Spleen (tissue), 7 donors: Measurements from ENCODE around the gene ZNF106.

Experiments
- POLR2A ChIP-seq, 3 donors: fragments of 450-650 bp; IDR thresholded peaks; one replicate each; pipeline ENCODE4 v1.5.1; 2017; ENCODE audit warnings: antibody characterized with exemption in 3 of 3, mild to moderate bottlenecking in 1 of 3
- POLR2AphosphoS5 ChIP-seq, 3 donors: sonication (generic); formaldehyde crosslinking; IDR thresholded peaks; one replicate each; pipeline ENCODE4 v1.5.1; 2017; ENCODE audit warnings: antibody characterized with exemption in 3 of 3
- TF ChIP-seq, protein P1 (sequence below), 11 experiments: fragments of 200-600 bp in 7 of 11; fragments of 450-650 bp in 4 of 11; sonication (generic) in 4 of 11; IDR thresholded peaks in 8 of 11; conservative IDR thresholded peaks in 3 of 11; 1 replicate in 7 of 11; 2 replicates in 4 of 11; pipeline versions ENCODE4 v1.4.0 to v1.8.0; 2016 to 2021; ENCODE audit warnings: antibody characterized with exemption in 11 of 11, inconsistent platforms in 4 of 11, mild to moderate bottlenecking in 1 of 11
- donor health status: DM: no; HTN: no; CAD: no; lungs with moderate emphysema.
- donor health status: DM: no; HTN: no; CAD: no.
- donor health status: DM: no; HTN: no; CAD: no.

DNA sequence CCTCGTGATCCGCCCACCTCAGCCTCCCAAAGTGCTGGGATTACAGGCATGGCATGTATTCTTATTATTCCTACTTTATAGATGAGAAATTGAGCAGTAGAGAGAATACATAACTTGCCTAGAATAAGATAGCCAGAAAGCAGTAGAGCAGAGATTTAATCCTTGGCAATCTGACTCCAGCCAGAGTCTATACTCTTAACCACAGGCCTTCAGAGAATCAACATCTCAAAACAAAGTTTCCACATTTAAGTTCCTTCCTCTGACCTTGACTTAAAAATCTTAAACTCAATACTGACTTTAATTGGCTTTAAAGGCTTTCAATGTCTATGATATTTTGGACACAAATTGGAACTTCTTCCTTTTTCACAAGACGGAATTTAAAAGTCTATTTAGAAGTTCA lies 37.1 kb downstream of the ZNF106 start:
- TF ChIP-seq, protein P1, sequence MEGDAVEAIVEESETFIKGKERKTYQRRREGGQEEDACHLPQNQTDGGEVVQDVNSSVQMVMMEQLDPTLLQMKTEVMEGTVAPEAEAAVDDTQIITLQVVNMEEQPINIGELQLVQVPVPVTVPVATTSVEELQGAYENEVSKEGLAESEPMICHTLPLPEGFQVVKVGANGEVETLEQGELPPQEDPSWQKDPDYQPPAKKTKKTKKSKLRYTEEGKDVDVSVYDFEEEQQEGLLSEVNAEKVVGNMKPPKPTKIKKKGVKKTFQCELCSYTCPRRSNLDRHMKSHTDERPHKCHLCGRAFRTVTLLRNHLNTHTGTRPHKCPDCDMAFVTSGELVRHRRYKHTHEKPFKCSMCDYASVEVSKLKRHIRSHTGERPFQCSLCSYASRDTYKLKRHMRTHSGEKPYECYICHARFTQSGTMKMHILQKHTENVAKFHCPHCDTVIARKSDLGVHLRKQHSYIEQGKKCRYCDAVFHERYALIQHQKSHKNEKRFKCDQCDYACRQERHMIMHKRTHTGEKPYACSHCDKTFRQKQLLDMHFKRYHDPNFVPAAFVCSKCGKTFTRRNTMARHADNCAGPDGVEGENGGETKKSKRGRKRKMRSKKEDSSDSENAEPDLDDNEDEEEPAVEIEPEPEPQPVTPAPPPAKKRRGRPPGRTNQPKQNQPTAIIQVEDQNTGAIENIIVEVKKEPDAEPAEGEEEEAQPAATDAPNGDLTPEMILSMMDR (IDR thresholded peaks at IDR 0.05 in 8 of 11, conservative IDR thresholded peaks at IDR 0.05 in 3 of 11) = no peak
- no peak for TF ChIP-seq POLR2A (IDR thresholded peaks at IDR 0.05)
- no peak for TF ChIP-seq POLR2AphosphoS5 (IDR thresholded peaks at IDR 0.05)
